ENCODE data around the gene HSPB2. TPM values are rescaled to one million over a fixed set of nuclear protein-coding genes. Genes with fewer than 3 reads are reported as not detected.

HSPB2 gene
- total and polyA plus RNA-seq, 9 donors = 0.34 to 11.8 (median 7.6) TPM; not detected in 1

DNA sequence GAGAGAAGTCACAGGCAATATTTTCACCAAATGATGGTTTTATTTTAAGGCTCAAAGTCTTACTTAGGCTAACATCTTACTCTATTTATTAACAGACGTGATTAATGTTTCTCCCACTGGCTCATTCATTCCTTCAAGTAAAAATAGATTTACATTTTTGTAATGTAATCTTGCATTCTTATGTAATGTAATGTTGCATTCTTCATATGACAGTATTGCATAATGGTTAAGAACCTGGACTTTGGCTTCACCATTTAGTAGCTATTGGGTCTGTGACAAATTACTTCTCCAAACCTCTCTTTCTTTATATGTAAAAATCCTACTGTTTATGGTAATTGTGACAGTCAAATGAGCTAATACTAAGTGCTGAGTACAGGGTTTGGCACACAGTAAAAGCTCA is 21.3 kb downstream of the HSPB2 start:
- DNase-seq = no peak
- Histone ChIP-seq H3K9me3 (no peaks in the 10 kb centered on the region), H3K4me3 (no peak overlapping the region), H3K36me3 (no peaks in the 10 kb centered on the region), H3K27ac (no peak overlapping the region), H3K27me3 (no peaks in the 10 kb centered on the region), H3K4me1 (ENCODE audit: insufficient read depth) (peaks cover 5% of the 10 kb centered on the region)
- TF ChIP-seq EP300 (IDR thresholded peaks at IDR 0.05) (no peak), CTCF (IDR thresholded peaks at IDR 0.05) (no peak), POLR2A (IDR thresholded peaks at IDR 0.05) (no peak)
- 81 to 85% (median 83%) methylated on average over 1 of the region's 1 CpG for WGBS, 3 donors
- intact Hi-C loops (cut with DNase I) = loop anchor here in 2 of 4 donors (2.0 to 10.0 kb wide), 2 partner anchors 45 to 91 kb away; partner anchors contain the start of gene DLAT (in 1 of the 2)

DNA sequence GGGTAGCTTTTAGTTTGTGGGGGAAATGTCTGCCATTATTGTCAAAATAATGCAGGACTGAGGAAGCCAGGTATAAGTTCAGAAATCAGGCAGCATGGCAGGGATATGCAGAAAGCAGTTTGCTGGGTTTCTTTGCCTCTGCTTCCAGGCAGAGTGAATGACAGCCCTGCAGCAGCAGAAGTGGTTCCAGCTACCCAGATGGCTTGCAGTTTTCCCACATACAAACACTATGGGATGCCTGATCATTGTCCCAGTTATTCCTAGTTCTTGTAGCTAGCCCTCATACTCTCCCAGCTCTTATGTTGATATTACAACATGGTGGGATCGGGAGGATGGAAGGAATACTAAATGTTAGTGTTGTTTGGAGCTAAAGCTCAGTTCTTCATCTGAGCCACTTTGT is 21.8 kb downstream of the HSPB2 start:
- H3K4me1 ChIP-seq (ENCODE audit: insufficient read depth) = peaks cover 5% of the 10 kb centered on the region
- H3K27me3 ChIP-seq = no peaks in the 10 kb centered on the region
- H3K27ac ChIP-seq = no peak overlapping the region
- H3K36me3 ChIP-seq = no peaks in the 10 kb centered on the region
- H3K9me3 ChIP-seq = no peaks in the 10 kb centered on the region
- H3K4me3 ChIP-seq = no peak overlapping the region
- 75 to 97% (median 90%) methylated on average over 1 of the region's 1 CpG for WGBS, 3 donors
- TF ChIP-seq EP300 (IDR thresholded peaks at IDR 0.05) (no peak), CTCF (IDR thresholded peaks at IDR 0.05) (no peak), POLR2A (IDR thresholded peaks at IDR 0.05) (no peak)
- intact Hi-C loops (cut with DNase I) = loop anchor here in 1 of 4 donors (10.0 kb wide), 1 partner anchor 90 kb away; the partner anchor contains the start of gene DLAT
- no peak for DNase-seq

DNA sequence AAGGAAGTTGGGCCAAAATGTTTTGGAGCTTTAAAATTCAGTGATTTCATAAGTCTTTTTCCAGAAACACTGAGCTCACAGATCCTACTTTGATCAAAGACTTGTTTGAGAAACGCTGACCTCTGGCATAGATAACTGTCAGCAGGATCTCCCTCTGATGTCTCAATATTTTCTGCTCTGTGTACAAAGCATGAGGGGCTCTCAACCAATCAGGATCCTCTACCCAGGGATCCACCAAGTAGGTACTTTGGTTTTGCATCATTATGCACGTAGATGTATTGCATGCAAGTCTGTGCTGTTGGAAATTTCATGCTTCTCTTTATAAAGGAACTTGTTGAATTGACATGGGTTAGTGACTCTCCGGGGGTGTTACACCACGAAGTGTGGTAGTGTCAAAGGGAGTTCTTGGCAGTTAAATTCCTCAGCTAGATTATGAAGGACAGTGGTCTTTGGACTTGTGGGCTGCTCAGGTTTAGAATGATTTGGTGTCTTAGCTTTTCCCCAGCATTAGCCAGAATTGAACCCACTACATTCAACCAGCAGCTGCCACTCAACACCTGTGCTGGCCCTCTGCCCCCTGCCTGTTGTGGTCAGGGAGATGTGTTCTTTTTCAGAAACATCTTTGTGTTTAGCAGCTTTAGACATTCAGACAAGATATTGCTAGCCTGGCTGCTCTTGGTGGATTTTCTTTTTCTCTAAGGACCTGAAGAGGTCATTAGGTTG is 22.9 kb downstream of the HSPB2 start:
- intact Hi-C loops (cut with DNase I) = loop anchor here in 3 of 4 donors (5.0 to 10.0 kb wide), 2 partner anchors 42 to 89 kb away; partner anchors contain the start of gene DLAT (in 1 of the 3)
- Histone ChIP-seq H3K27me3 (no peaks in the 10 kb centered on the region), H3K27ac (peak overlapping the region in 1 of 2 donors; percentile 58), H3K36me3 (no peaks in the 10 kb centered on the region), H3K9me3 (no peaks in the 10 kb centered on the region), H3K4me1 (ENCODE audit: insufficient read depth) (peaks cover 5% of the 10 kb centered on the region), H3K4me3 (no peak overlapping the region)
- no peak for DNase-seq
- 54 to 66% (median 57%) methylated on average over 4 of the region's 4 CpGs for WGBS, 3 donors
- TF ChIP-seq EP300 (IDR thresholded peaks at IDR 0.05) (no peak), CTCF (IDR thresholded peaks at IDR 0.05) (no peak), POLR2A (IDR thresholded peaks at IDR 0.05) (no peak)

- intact Hi-C loops (cut with DNase I) = loop anchor here in 3 of 4 donors (5.0 to 10.0 kb wide), 2 partner anchors 41 to 89 kb away; partner anchors contain the start of gene DLAT (in 1 of the 3)
- DNase-seq = no peak
Observed at GRCh38 chr11:111936040-111936540, 23.6 kb downstream of the HSPB2 start.

More at GRCh38 chr11:111936040-111936540, 23.6 kb downstream of the HSPB2 start:
- Histone ChIP-seq H3K4me1 (ENCODE audit: insufficient read depth) (peaks cover 5% of the 10 kb centered on the region), H3K27ac (peak overlapping the region in 1 of 2 donors; percentile 58), H3K9me3 (no peaks in the 10 kb centered on the region), H3K36me3 (no peaks in the 10 kb centered on the region), H3K27me3 (no peaks in the 10 kb centered on the region), H3K4me3 (peak overlapping the region; percentile 72)
- no peak for TF ChIP-seq EP300 (IDR thresholded peaks at IDR 0.05)
- TF ChIP-seq POLR2A (IDR thresholded peaks at IDR 0.05) = no peak
- no peak for TF ChIP-seq CTCF (IDR thresholded peaks at IDR 0.05)
- WGBS, 3 donors = 24 to 28% (median 25%) methylated on average over 3 of the region's 3 CpGs

Measured in ovary (tissue), 9 donors.